CD4-positive, alpha-beta T cell treated with Interleukin-1 beta for 1 hour (primary cell): Measurements from ENCODE around the gene ASPG.

Experiments used
- DNase-seq, 2 donors: peaks; one replicate each; pipeline ENCODE4 v3.0.0-alpha.2; 2020 to 2022

The ASPG gene

GRCh38 chr14:104119119-104119487, 33.6 kb downstream of the ASPG start:
- no peak for DNase-seq

- DNase-seq = no peak
Measured at GRCh38 chr14:104119488-104120251, 34.2 kb downstream of the ASPG start.

- DNase-seq = no peak
Measured at GRCh38 chr14:104120281-104120741, 34.8 kb downstream of the ASPG start.

GRCh38 chr14:104121142-104121541, 35.6 kb downstream of the ASPG start:
- DNase-seq = no peak

GRCh38 chr14:104123879-104124278, 38.4 kb downstream of the ASPG start:
- no peak for DNase-seq

GRCh38 chr14:104125011-104125410, 39.5 kb downstream of the ASPG start:
- no peak for DNase-seq

GRCh38 chr14:104126753-104127152, 41.3 kb downstream of the ASPG start:
- DNase-seq = no peak

- no peak for DNase-seq
Measured at GRCh38 chr14:104128981-104129380, 43.5 kb downstream of the ASPG start.

GRCh38 chr14:104129556-104129955, 44.1 kb downstream of the ASPG start:
- no peak for DNase-seq

GRCh38 chr14:104130974-104131651, 45.6 kb downstream of the ASPG start:
- peak in 1 of 2 donors; percentile 2 for DNase-seq

- DNase-seq = peak in 1 of 2 donors; percentile 0
Measured at GRCh38 chr14:104131968-104132732, 46.6 kb downstream of the ASPG start.

GRCh38 chr14:104132981-104133380, 47.5 kb downstream of the ASPG start:
- DNase-seq = no peak

GRCh38 chr14:104133496-104133895, 48.0 kb downstream of the ASPG start:
- DNase-seq = no peak

- DNase-seq = no peak
Measured at GRCh38 chr14:104134061-104134965, 48.8 kb downstream of the ASPG start.

GRCh38 chr14:104135121-104135903, 49.8 kb downstream of the ASPG start:
- no peak for DNase-seq

GRCh38 chr14:104135904-104136471, 50.5 kb downstream of the ASPG start:
- peak in 1 of 2 donors; percentile 0 for DNase-seq

GRCh38 chr14:104136472-104137296, 51.2 kb downstream of the ASPG start:
- peak in 1 of 2 donors; percentile 0 for DNase-seq

GRCh38 chr14:104137297-104138097, 52.0 kb downstream of the ASPG start:
- DNase-seq = peak; percentile 45 to 51

- peak in 1 of 2 donors; percentile 0 for DNase-seq
Measured at GRCh38 chr14:104138098-104138717, 52.7 kb downstream of the ASPG start, which contains the start of gene KIF26A. TSS of gene KIF26A (plus strand) at chr14:104138587. CDS start at chr14:104138723, 136 bp downstream.
